H1 (cell line): Measurements from ENCODE around the gene OR8B2. TPM values are rescaled to one million over a fixed set of nuclear protein-coding genes. Genes with fewer than 3 reads are reported as not detected.

Experiments used
- EZH2 ChIP-seq: fragments of 200-600 bp; sonication (generic); IDR thresholded peaks from 2 replicates; pipeline ENCODE4 v1.7.1; 2012; ENCODE audit warnings: low read depth, mild to moderate bottlenecking, moderate library complexity, low read length, inconsistent platforms; ENCODE audit not compliant: severe bottlenecking
- YY1 ChIP-seq: IDR thresholded peaks from 2 replicates; pipeline ENCODE4 v1.6.1; 2011; ENCODE audit warnings: low read depth, mild to moderate bottlenecking, low read length
- polyA plus RNA-seq, 7 experiments: library from polyadenylated mRNA; depleted of rRNA in 3 of 7; stranded (reverse) in 5 of 7; unstranded in 2 of 7; fragments of >200 nt in 5 of 7; fragments of 200-250 nt in 2 of 7; gene quantifications; 1 replicate in 5 of 7; 2 replicates in 1 of 7; 4 replicates in 1 of 7; pipeline versions ENCODE4 v1.2.1 to v1.2.3, GENCODE V29; 2011 to 2013; ENCODE audit warnings: missing spikeins in 2 of 7, mixed read lengths in 2 of 7
- total RNA-seq: library from RNA; stranded (reverse); fragmentation: NEBNext Ultra II Directional; extraction: Animal tissue kit (Norgen Biotek cat#: 25700); gene quantifications from 2 replicates; pipeline ENCODE4 v1.2.1, GENCODE V29; 2021

OR8B2 gene
- total and polyA plus RNA-seq, 2 of the 8 experiments (the other 6 are each of a cell fraction or from before 2014, with no cell fraction given) = not detected

DNA sequence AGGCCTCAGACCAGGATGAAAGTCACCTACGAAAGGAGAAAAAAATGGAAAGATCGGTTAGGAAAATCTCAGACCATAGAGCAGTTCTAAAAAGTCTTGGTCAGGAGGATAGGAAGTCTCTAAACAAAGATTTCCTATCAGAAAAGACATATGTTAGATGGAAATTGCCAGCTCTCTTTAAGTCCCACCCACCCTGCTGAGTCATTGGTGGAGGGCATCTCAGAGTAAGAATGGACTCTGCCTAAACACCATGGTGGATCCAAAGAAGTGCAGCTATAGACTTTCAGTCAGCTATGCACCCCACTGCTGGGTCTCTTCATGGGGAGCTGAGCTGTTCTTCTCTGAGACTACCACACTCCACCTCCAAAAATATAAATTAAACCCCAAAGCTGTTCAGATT is 3.7 kb downstream of the OR8B2 start (continued):
- TF ChIP-seq EZH2 (no peak), YY1 (no peak)
